Effector memory CD4-positive, alpha-beta T cell (primary cell): ENCODE results near the gene CTAG2.
"Not testable (repeated sequence)": the region's sequence is repeated elsewhere in the genome, so short reads cannot be mapped to it uniquely, and the experiment has no call there.

ENCODE experiments used
- DNase-seq, 3 donors: peaks; one replicate each; pipeline ENCODE4 v3.0.0-alpha.2; 2020
- H3K27ac ChIP-seq: 2 replicates; pipeline ENCODE4 v1.7.0; 2013; ENCODE audit warnings: mild to moderate bottlenecking, low read length, moderate library complexity; ENCODE audit not compliant: insufficient read depth, poor library complexity, severe bottlenecking
- H3K27me3 ChIP-seq: replicated peaks from 2 replicates; pipeline ENCODE4 v1.7.0; 2013; ENCODE audit warnings: mild to moderate bottlenecking, low read length; ENCODE audit not compliant: insufficient read depth, control insufficient read depth, poor library complexity, severe bottlenecking
- H3K36me3 ChIP-seq: 2 replicates; pipeline ENCODE4 v1.7.0; 2013; ENCODE audit warnings: mild to moderate bottlenecking, low read length, moderate library complexity; ENCODE audit not compliant: control insufficient read depth, insufficient read depth
- H3K4me1 ChIP-seq: 2 replicates; pipeline ENCODE4 v1.7.0; 2013; ENCODE audit warnings: low read length, mild to moderate bottlenecking; ENCODE audit not compliant: control insufficient read depth, insufficient read depth, poor library complexity, severe bottlenecking
- H3K4me3 ChIP-seq: 2 replicates; pipeline ENCODE4 v1.7.0; 2013; ENCODE audit warnings: low read length, low read depth, mild to moderate bottlenecking; ENCODE audit not compliant: insufficient read depth, poor library complexity, severe bottlenecking
- H3K9me3 ChIP-seq: 2 replicates; pipeline ENCODE4 v1.7.0; 2013; ENCODE audit warnings: mild to moderate bottlenecking, low read length, moderate library complexity; ENCODE audit not compliant: control insufficient read depth

Gene CTAG2

DNA sequence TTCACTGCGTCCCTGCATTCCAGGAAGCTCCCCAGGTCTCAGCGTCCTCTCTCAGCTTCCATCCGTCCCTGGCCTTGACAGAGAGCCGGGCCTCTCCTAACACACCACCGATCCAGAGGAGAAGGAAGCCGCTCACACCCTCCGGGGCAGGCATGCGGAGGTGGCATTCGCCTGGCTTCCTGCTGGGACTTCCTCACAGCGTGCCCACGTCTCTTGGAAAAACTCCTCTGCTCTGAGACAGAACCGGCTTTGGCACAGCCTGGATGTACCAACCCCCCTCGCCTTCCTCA is 3.2 kb downstream of the CTAG2 start:
- H3K4me1 ChIP-seq = no peaks in the 10 kb centered on the region
- no peaks in the 10 kb centered on the region for H3K36me3 ChIP-seq
- no peaks in the 10 kb centered on the region for H3K27me3 ChIP-seq
- no peak for DNase-seq
- H3K9me3 ChIP-seq = no peaks in the 10 kb centered on the region
- no peak overlapping the region for H3K27ac ChIP-seq
- H3K4me3 ChIP-seq = no peak overlapping the region

GRCh38 chrX:154649503-154650220 is 3.7 kb downstream of the CTAG2 start:
- no peak overlapping the region for H3K27ac ChIP-seq
- no peak overlapping the region for H3K4me3 ChIP-seq
- H3K27me3 ChIP-seq = no peaks in the 10 kb centered on the region
- H3K4me1 ChIP-seq = no peaks in the 10 kb centered on the region
- no peaks in the 10 kb centered on the region for H3K36me3 ChIP-seq
- no peak for DNase-seq
- no peaks in the 10 kb centered on the region for H3K9me3 ChIP-seq

GRCh38 chrX:154648931-154649330 is 4.4 kb downstream of the CTAG2 start:
- Histone ChIP-seq H3K9me3 (no peaks in the 10 kb centered on the region), H3K36me3 (no peaks in the 10 kb centered on the region), H3K27me3 (no peaks in the 10 kb centered on the region), H3K4me1 (no peaks in the 10 kb centered on the region), H3K27ac (no peak overlapping the region), H3K4me3 (no peak overlapping the region)
- DNase-seq = no peak

DNA sequence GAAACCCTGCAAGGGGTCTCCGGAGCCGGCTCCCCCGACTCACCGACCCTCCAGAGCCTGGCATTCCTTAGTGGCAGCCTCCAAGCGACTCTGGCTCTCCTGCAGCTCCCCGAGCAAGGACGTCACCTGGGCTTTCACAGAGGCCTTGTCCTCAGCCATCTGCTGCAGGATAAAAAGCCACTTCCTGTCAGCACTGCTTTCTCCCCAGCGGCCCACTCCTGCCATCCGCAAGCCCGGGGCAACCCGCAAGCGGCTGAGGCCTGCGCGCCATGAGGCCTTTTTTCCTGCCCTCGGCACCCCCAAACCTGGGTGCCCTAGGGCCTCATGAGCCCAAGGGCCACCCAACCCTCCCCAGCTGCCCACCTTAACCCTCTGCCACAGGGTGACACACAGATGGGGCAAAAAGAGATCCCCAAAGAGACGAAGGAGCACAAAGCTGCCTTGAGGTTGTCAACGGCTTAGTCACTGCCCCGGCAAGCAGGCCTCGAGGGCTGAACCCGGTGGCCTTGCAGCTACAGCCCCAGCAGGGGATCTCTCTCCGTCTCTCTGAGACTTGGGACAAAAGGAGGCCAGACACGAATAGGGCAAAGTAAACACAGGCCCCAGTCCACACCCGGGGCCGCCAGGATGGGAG is 7.5 kb downstream of the CTAG2 start:
- not testable (repeated sequence) for H3K9me3 ChIP-seq, H3K4me3 ChIP-seq, H3K27ac ChIP-seq, DNase-seq, H3K4me1 ChIP-seq, H3K36me3 ChIP-seq, H3K27me3 ChIP-seq

- DNase-seq, H3K36me3 ChIP-seq, H3K27ac ChIP-seq, H3K4me3 ChIP-seq, H3K27me3 ChIP-seq, H3K9me3 ChIP-seq, H3K4me1 ChIP-seq: not testable (repeated sequence)
Measured at GRCh38 chrX:154643708-154644107, 9.7 kb downstream of the CTAG2 start.

GRCh38 chrX:154641740-154642139 is 11.6 kb downstream of the CTAG2 start:
- not testable (repeated sequence) for H3K36me3 ChIP-seq, DNase-seq, H3K27me3 ChIP-seq, H3K4me1 ChIP-seq, H3K4me3 ChIP-seq, H3K27ac ChIP-seq, H3K9me3 ChIP-seq

DNA sequence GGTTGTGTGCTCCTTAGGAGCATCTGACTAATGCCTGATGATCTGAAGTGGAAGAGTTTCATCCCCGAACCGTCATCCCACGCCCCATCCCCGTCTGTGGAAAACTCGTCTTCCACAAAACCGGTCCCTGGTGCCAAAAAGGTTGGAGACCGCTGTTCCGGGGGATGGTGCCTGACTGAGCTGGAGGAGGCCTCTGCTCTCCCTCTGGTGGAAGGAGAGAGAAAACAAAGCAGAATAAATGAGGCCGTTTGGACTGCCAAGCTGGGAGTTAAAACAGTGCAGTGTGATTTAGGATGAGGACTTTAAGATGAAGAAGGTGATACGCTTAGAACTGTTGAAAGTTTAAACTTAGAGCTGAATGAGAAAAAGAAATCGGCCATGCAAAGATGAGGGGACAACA is 19.7 kb downstream of the CTAG2 start:
- not testable (repeated sequence) for H3K27ac ChIP-seq, H3K27me3 ChIP-seq, DNase-seq, H3K9me3 ChIP-seq, H3K4me1 ChIP-seq, H3K36me3 ChIP-seq, H3K4me3 ChIP-seq

GRCh38 chrX:154630949-154631348 is 22.4 kb downstream of the CTAG2 start:
- H3K9me3 ChIP-seq, H3K36me3 ChIP-seq, H3K27me3 ChIP-seq, H3K27ac ChIP-seq, DNase-seq, H3K4me3 ChIP-seq, H3K4me1 ChIP-seq: not testable (repeated sequence)

DNA sequence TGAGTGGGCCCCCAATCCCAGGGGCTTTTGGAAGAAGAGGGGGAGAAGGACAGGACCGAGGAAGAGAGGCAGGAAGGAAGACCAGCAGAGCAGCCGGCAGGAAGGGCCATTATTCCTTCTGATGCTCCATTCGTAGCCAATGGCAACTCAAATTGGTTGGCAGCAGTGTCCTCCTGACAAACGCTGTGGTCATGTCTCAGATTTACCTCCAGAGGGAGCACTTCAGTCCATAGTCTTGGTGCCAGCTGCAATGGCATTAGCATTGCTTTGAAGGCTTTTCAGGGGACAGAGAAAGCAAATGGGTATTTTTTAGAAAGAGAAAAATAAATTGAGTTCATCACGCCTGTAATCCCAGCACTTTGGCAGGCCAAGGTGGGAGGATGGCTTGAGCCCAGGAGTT is 24.4 kb downstream of the CTAG2 start:
- H3K9me3 ChIP-seq = not testable (repeated sequence)

DNA sequence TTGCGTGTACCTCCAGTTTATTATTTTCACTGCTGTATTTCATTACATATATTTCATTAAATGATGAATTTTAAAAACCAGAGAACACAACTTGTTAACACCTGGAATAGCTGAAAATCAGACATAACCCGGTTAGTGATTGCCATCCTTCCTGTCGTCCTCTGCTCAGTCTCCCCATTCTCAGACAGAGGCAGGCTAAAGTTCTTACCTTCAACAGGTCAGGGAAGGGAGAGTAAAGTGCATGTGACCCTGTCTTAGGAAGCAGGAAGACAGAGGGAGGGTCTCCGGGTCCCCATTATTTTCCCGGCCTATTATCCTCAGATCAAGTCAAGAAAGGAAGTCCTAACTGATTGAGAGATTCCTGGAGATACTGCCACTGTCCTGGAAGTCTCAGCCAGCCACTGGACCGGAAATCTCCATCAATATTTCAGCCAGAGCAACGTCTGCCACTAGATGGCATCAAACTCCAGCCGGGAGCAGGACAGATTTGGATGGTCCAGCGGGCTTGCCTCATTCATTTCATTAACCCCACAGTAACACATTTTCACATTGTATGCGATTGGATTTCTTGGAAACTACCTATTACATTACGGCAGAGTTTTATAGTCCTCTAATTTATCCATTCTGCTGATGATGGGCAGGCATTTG is 32.5 kb downstream of the CTAG2 start:
- DNase-seq, H3K27me3 ChIP-seq, H3K27ac ChIP-seq, H3K9me3 ChIP-seq, H3K36me3 ChIP-seq, H3K4me1 ChIP-seq, H3K4me3 ChIP-seq: not testable (repeated sequence)

More for the DNA sequence above, 24.4 kb downstream of the CTAG2 start:
- H3K36me3 ChIP-seq, H3K4me3 ChIP-seq, H3K27me3 ChIP-seq, H3K4me1 ChIP-seq, DNase-seq, H3K27ac ChIP-seq: not testable (repeated sequence)
